Measurements from ENCODE around the gene PRDM9. TPM values are rescaled to one million over a fixed set of nuclear protein-coding genes. Genes with fewer than 3 reads are reported as not detected.
"Not testable (repeated sequence)": the region's sequence is repeated elsewhere in the genome, so short reads cannot be mapped to it uniquely, and the experiment has no call there.

PRDM9 gene
- polyA plus RNA-seq, 1 of the 3 experiments (the other 2 are of a cell fraction), result not detected

- H3K79me2 ChIP-seq (ENCODE audit: insufficient read depth), result no peaks in the 10 kb centered on the region
- peak overlapping the region; percentile 35 to 77 for H3K4me3 ChIP-seq (ENCODE audit: low read depth in 2 of 2, low read length in 1 of 2)
- peak; percentile 16 for DNase-seq
- H3F3A ChIP-seq (replicated peaks; ENCODE audit: insufficient read depth), result no peaks in the 10 kb centered on the region
- H3K27me3 ChIP-seq (ENCODE audit: insufficient read depth), result peaks cover 7% of the 10 kb centered on the region; the same call in 1 of the 2 replicates
- no peaks in the 10 kb centered on the region; a peak in 1 of 4 replicates for H3K4me1 ChIP-seq (ENCODE audit: control insufficient read depth in 1 of 2, insufficient read depth in 2 of 2, low read depth in 1 of 2, low read length in 1 of 2)
- H3K4me2 ChIP-seq, result peak overlapping the region; percentile 76
- ChIA-PET POLR2A (no interaction called here), CTCF (no interaction called here)
- peak overlapping the region; percentile 43 for H3K9ac ChIP-seq
- H3K27ac ChIP-seq (ENCODE audit: low read depth in 2 of 2, low read length in 1 of 2), result no peak overlapping the region
- WGBS (ENCODE audit: low lambda C conversion rate), result 10% methylated on average over 10 of the region's 23 CpGs
- TF ChIP-seq RAD21 (IDR thresholded peaks at IDR 0.05; ENCODE audit: low read length), result 0 out of 2 replicates have a peak, but pooled peaks have one; percentile 4
- TF ChIP-seq, protein P1, sequence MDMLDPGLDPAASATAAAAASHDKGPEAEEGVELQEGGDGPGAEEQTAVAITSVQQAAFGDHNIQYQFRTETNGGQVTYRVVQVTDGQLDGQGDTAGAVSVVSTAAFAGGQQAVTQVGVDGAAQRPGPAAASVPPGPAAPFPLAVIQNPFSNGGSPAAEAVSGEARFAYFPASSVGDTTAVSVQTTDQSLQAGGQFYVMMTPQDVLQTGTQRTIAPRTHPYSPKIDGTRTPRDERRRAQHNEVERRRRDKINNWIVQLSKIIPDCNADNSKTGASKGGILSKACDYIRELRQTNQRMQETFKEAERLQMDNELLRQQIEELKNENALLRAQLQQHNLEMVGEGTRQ (IDR thresholded peaks at IDR 0.05; ENCODE audit: borderline replicate concordance, low read depth, low read length), result no peak
- TF ChIP-seq, protein P2, sequence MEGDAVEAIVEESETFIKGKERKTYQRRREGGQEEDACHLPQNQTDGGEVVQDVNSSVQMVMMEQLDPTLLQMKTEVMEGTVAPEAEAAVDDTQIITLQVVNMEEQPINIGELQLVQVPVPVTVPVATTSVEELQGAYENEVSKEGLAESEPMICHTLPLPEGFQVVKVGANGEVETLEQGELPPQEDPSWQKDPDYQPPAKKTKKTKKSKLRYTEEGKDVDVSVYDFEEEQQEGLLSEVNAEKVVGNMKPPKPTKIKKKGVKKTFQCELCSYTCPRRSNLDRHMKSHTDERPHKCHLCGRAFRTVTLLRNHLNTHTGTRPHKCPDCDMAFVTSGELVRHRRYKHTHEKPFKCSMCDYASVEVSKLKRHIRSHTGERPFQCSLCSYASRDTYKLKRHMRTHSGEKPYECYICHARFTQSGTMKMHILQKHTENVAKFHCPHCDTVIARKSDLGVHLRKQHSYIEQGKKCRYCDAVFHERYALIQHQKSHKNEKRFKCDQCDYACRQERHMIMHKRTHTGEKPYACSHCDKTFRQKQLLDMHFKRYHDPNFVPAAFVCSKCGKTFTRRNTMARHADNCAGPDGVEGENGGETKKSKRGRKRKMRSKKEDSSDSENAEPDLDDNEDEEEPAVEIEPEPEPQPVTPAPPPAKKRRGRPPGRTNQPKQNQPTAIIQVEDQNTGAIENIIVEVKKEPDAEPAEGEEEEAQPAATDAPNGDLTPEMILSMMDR (IDR thresholded peaks at IDR 0.05), result peak; percentile 46
- H2AFZ ChIP-seq (ENCODE audit: low read depth), result peak overlapping the region; percentile 95
- no peaks in the 10 kb centered on the region for H4K20me1 ChIP-seq (ENCODE audit: insufficient read depth)
- no peaks in the 10 kb centered on the region for H3K9me2 ChIP-seq
- H3K9me3 ChIP-seq, result no peaks in the 10 kb centered on the region
- H3K36me3 ChIP-seq (replicated peaks in 1 of 2; ENCODE audit: control insufficient read depth in 1 of 2, insufficient read depth in 2 of 2, low read length in 1 of 2), result no peaks in the 10 kb centered on the region
Observed at GRCh38 chr5:23506329-23507236, 826 bp upstream of the PRDM9 start.

GRCh38 chr5:23510434-23510833 is 3.0 kb downstream of the PRDM9 start:
- H4K20me1 ChIP-seq (ENCODE audit: insufficient read depth); H3K27ac ChIP-seq (ENCODE audit: low read depth in 2 of 2, low read length in 1 of 2); H2AFZ ChIP-seq (ENCODE audit: low read depth); H3K9me2 ChIP-seq; H3K36me3 ChIP-seq (replicated peaks in 1 of 2; ENCODE audit: control insufficient read depth in 1 of 2, insufficient read depth in 2 of 2, low read length in 1 of 2); H3K27me3 ChIP-seq (ENCODE audit: insufficient read depth); CTCF ChIA-PET; H3K4me3 ChIP-seq (ENCODE audit: low read depth in 2 of 2, low read length in 1 of 2); H3K9ac ChIP-seq; H3F3A ChIP-seq (replicated peaks; ENCODE audit: insufficient read depth); H3K79me2 ChIP-seq (ENCODE audit: insufficient read depth); POLR2A ChIA-PET; DNase-seq; H3K4me2 ChIP-seq; H3K4me1 ChIP-seq (ENCODE audit: control insufficient read depth in 1 of 2, insufficient read depth in 2 of 2, low read depth in 1 of 2, low read length in 1 of 2); H3K9me3 ChIP-seq: not testable (repeated sequence)
- WGBS (ENCODE audit: low lambda C conversion rate), result 8% methylated on average over 4 of the region's 5 CpGs

- CTCF ChIA-PET, result interaction anchor here (1.5 kb wide), 1 partner anchor 11 kb away, joined by 3 read pairs; no protein-coding TSS in a partner anchor
- no peak for TF ChIP-seq RFX5 (IDR thresholded peaks at IDR 0.05; ENCODE audit: low read length)
- no peak for TF ChIP-seq EZH2phosphoT487 (IDR thresholded peaks at IDR 0.05; ENCODE audit: borderline replicate concordance, low read depth)
- TF ChIP-seq JUND (IDR thresholded peaks at IDR 0.05), result no peak
- no peak for TF ChIP-seq TAF1 (IDR thresholded peaks at IDR 0.05; ENCODE audit: borderline replicate concordance, low read depth, low read length)
- TF ChIP-seq SMC3 (IDR thresholded peaks at IDR 0.05; ENCODE audit: low read depth, low read length), result no peak
- TF ChIP-seq POLR2AphosphoS5 (IDR thresholded peaks at IDR 0.05; ENCODE audit: low read depth, low read length), result no peak
- TF ChIP-seq FOXM1 (IDR thresholded peaks at IDR 0.05; ENCODE audit: low read depth), result no peak
- no peak for TF ChIP-seq EP300 (IDR thresholded peaks at IDR 0.05; ENCODE audit: borderline replicate concordance in 1 of 2, low read depth in 1 of 2, low read length in 1 of 2)
- no peak for TF ChIP-seq MXI1 (IDR thresholded peaks at IDR 0.05; ENCODE audit: low read depth, low read length)
- TF ChIP-seq FOXJ3 (CRISPR knock-in tag; IDR thresholded peaks at IDR 0.05), result no peak
- TF ChIP-seq GATA2 (CRISPR knock-in tag; IDR thresholded peaks at IDR 0.05), result no peak
- no peak for TF ChIP-seq USF1 (IDR thresholded peaks at IDR 0.05; ENCODE audit: borderline replicate concordance, low read depth)
- no peak for TF ChIP-seq RCOR1 (IDR thresholded peaks at IDR 0.05; ENCODE audit: low read length)
- TF ChIP-seq MAX (IDR thresholded peaks at IDR 0.05; ENCODE audit: low read depth), result no peak
- no peak for TF ChIP-seq MEF2A (IDR thresholded peaks at IDR 0.05; ENCODE audit: borderline replicate concordance, low read depth)
Observed at GRCh38 chr5:23522553-23522952, 15.1 kb downstream of the PRDM9 start.

More at GRCh38 chr5:23522553-23522952, 15.1 kb downstream of the PRDM9 start:
- 7% methylated on average over 4 of the region's 4 CpGs for WGBS (ENCODE audit: low lambda C conversion rate)
- H3K27ac ChIP-seq (ENCODE audit: low read depth in 2 of 2, low read length in 1 of 2), result no peak overlapping the region
- POLR2A ChIA-PET, result no interaction called here
- H3K9me3 ChIP-seq, result no peaks in the 10 kb centered on the region
- no peaks in the 10 kb centered on the region for H3K9me2 ChIP-seq
- H3K79me2 ChIP-seq (ENCODE audit: insufficient read depth), result no peaks in the 10 kb centered on the region
- H3K9ac ChIP-seq, result no peak overlapping the region
- H2AFZ ChIP-seq (ENCODE audit: low read depth), result no peak overlapping the region
- no peaks in the 10 kb centered on the region for H3F3A ChIP-seq (replicated peaks; ENCODE audit: insufficient read depth)
- no peaks in the 10 kb centered on the region for H3K36me3 ChIP-seq (replicated peaks in 1 of 2; ENCODE audit: control insufficient read depth in 1 of 2, insufficient read depth in 2 of 2, low read length in 1 of 2)
- no peaks in the 10 kb centered on the region for H3K27me3 ChIP-seq (ENCODE audit: insufficient read depth)
- no peaks in the 10 kb centered on the region for H4K20me1 ChIP-seq (ENCODE audit: insufficient read depth)
- no peak overlapping the region for H3K4me2 ChIP-seq
- H3K4me3 ChIP-seq (ENCODE audit: low read depth in 2 of 2, low read length in 1 of 2), result no peak overlapping the region
- no peak for DNase-seq
- H3K4me1 ChIP-seq (ENCODE audit: control insufficient read depth in 1 of 2, insufficient read depth in 2 of 2, low read depth in 1 of 2, low read length in 1 of 2), result no peaks in the 10 kb centered on the region

All from SK-N-SH (cell line).